GM12874 (cell line): Measurements from ENCODE around the gene MPHOSPH9.

Experiments
- TF ChIP-seq, protein P1 (sequence below): IDR thresholded peaks from 2 replicates; pipeline ENCODE4 v1.5.1; 2011; ENCODE audit warnings: low read depth, mild to moderate bottlenecking, control low read depth, low read length, moderate library complexity; ENCODE audit not compliant: insufficient read depth

Gene MPHOSPH9

GRCh38 chr12:123237646-123238329 is 4.8 kb upstream of the MPHOSPH9 start:
- TF ChIP-seq, protein P1, sequence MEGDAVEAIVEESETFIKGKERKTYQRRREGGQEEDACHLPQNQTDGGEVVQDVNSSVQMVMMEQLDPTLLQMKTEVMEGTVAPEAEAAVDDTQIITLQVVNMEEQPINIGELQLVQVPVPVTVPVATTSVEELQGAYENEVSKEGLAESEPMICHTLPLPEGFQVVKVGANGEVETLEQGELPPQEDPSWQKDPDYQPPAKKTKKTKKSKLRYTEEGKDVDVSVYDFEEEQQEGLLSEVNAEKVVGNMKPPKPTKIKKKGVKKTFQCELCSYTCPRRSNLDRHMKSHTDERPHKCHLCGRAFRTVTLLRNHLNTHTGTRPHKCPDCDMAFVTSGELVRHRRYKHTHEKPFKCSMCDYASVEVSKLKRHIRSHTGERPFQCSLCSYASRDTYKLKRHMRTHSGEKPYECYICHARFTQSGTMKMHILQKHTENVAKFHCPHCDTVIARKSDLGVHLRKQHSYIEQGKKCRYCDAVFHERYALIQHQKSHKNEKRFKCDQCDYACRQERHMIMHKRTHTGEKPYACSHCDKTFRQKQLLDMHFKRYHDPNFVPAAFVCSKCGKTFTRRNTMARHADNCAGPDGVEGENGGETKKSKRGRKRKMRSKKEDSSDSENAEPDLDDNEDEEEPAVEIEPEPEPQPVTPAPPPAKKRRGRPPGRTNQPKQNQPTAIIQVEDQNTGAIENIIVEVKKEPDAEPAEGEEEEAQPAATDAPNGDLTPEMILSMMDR, result peak; percentile 57

DNA sequence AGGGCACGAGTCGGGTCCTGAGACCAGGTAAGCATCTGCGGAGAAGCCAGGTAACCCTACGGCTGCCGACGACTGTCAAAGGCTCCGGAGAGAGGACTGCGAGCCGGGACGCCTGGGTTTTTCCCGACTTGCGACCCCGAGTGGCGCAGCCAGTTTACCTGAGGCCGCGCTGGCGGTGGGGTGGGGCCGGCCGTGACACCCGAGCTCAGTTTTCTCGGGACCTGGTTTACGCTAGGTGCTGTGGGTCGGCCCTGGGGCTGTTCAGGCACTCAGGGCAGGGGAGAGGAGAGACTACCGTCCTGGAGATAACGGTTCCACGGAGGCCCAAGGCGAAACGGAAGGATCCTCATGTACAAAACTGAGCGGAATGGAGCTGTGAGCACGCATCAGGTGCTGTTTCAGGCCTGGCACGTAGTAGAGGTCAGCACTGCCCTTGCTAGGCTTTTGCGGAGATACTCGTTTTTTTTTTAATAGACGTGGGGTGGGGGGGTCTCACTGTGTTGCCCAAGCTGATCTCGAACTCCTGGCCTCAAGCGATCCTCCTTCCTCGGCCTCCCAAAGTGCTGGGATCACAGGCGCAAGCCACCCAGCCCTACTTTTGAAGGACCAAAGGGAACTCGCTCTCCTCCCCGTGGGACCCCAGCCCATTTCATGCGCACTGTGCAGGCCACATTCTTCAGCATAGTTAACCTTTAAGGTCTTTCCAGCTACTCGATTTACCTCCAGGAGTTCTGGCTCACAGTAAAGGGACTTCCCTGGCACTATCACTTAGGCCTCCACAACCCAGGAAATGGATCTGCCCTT is 766 bp upstream of the MPHOSPH9 start:
- TF ChIP-seq, protein P1, result no peak

GRCh38 chr12:123232472-123232806 is 502 bp downstream of the MPHOSPH9 start:
- TF ChIP-seq, protein P1, result no peak

GRCh38 chr12:123231931-123232330 is 1.0 kb downstream of the MPHOSPH9 start:
- TF ChIP-seq, protein P1, result no peak

DNA sequence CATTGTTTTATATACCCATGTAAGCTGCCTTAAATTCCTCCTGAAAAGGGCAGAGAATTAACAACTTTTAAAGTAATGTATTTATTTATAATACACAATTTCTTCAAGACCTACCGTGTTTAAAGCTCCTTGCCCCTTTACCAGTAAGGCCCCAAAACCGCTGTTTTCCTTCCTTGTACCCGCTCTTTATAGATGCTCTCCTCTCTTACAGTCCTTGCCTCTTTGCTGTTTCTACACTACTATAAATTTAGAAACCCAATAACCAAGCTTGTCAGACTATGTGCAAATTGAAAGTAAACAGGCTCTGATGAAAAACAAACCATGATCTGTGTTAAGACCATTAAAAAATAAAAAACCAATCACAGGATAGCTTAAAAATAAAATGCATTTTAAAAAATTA is 3.9 kb downstream of the MPHOSPH9 start:
- TF ChIP-seq, protein P1, result no peak

DNA sequence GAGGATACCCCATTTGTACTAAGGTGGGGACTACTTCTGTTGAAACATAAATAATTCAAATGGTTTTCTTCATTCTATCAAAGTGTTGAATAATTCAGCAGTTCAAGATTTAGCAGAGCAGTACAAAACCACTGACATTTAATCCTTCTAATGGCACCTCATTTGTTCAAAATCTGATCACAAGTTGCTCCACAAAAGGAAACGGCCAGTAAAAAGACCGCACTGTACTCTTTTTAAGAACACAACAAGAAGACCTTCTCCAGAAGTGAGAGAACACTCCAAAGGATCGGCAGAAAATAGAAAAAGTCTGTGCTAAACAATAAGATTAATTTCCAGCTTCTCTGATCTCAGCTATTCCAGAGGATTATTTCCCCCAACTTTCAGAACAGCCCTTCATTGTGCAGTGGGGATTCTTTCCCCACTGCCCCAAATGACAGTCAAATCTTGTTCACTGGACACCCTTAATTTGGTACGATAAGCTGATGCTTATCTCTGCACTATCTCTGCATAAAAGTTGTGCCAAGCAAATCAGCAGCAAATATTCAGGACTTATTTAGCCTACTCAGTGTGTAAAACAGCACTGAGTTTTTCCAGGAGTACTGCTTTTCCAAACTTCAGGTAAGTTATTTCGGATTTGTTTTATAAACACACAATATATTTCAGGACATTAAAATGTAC is 5.2 kb downstream of the MPHOSPH9 start:
- TF ChIP-seq, protein P1, result no peak

DNA sequence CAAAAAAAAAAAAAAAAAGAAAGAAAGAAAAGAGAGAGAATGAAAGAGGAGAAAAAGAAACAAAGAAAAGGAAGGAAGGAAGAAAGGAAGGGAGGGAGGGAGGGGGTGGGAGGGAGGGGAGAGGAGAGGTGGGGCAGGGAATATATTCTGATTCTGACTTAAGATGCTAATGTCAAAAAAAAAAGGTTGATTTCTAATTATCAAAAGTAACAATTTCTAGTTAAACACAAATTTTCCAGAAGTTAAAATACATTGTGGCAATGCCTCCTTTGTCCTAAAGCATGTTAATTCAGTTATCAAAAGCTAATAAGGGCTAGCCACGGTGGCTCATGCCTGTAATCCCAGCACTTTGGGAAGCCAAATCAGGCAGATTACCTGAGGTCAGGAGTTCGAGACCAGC is 7.5 kb downstream of the MPHOSPH9 start:
- TF ChIP-seq, protein P1, result no peak
